ENCODE measurements around the gene OPRPN. TPM values are rescaled to one million over a fixed set of nuclear protein-coding genes. Genes with fewer than 3 reads are reported as not detected.

OPRPN gene
- total RNA-seq, 1 donor from 2014 or later = not detected

DNA sequence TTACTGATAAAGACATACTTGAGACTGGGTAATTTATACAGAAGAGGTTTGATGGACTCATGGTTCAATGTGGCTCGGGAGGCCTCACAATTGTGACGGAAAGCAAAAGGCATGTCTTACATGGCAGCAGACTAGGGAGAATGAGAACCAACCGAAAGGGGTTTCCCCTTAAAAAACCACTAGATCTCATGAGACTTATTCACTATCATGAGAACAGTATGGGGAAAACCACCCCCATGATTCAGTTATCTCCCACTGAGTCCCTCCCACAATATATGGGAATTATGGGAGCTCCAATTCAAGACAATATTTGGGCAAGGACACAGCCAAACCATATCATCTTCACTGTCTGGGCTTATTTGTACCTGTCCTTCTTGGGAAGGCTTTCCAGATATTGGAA, 51.5 kb downstream of the OPRPN start:
- Histone ChIP-seq H3K4me3 (ENCODE audit: low read length in 3 of 3) (no peak overlapping the region), H3K9me3 (ENCODE audit: control insufficient read depth in 3 of 3, low read length in 3 of 3) (no peaks in the 10 kb centered on the region), H3K9ac (ENCODE audit: low read depth in 1 of 3, low read length in 3 of 3) (no peak overlapping the region), H3K27me3 (ENCODE audit: control insufficient read depth in 3 of 3, insufficient read depth in 3 of 3, low read length in 3 of 3) (no peaks in the 10 kb centered on the region), H3K4me1 (ENCODE audit: control insufficient read depth in 3 of 3, insufficient read depth in 3 of 3, low read length in 3 of 3) (no peaks in the 10 kb centered on the region), H3K36me3 (ENCODE audit: control insufficient read depth in 3 of 3, insufficient read depth in 3 of 3, low read length in 3 of 3) (no peaks in the 10 kb centered on the region), H3K27ac (ENCODE audit: low read depth, low read length) (no peak overlapping the region)

GRCh38 chr4:70452946-70453345, 55.2 kb downstream of the OPRPN start:
- H3K27ac ChIP-seq (ENCODE audit: low read depth, low read length) = no peak overlapping the region
- H3K4me3 ChIP-seq (ENCODE audit: low read length in 3 of 3) = no peak overlapping the region
- no peaks in the 10 kb centered on the region for H3K27me3 ChIP-seq (ENCODE audit: control insufficient read depth in 3 of 3, insufficient read depth in 3 of 3, low read length in 3 of 3)
- H3K36me3 ChIP-seq (ENCODE audit: control insufficient read depth in 3 of 3, insufficient read depth in 3 of 3, low read length in 3 of 3) = no peaks in the 10 kb centered on the region
- H3K4me1 ChIP-seq (ENCODE audit: control insufficient read depth in 3 of 3, insufficient read depth in 3 of 3, low read length in 3 of 3) = no peaks in the 10 kb centered on the region
- H3K9ac ChIP-seq (ENCODE audit: low read depth in 1 of 3, low read length in 3 of 3) = no peak overlapping the region
- H3K9me3 ChIP-seq (ENCODE audit: control insufficient read depth in 3 of 3, low read length in 3 of 3) = no peaks in the 10 kb centered on the region

Other genes with a start within 250 kb of the OPRPN start
- gene PRR27, start 243.7 kb upstream of the OPRPN start, total RNA-seq = not detected
- not detected for gene ODAM, start 202.2 kb upstream of the OPRPN start, total RNA-seq
- not detected for gene FDCSP, start 171.8 kb upstream of the OPRPN start, total RNA-seq
- gene CSN3, start 155.3 kb upstream of the OPRPN start, total RNA-seq = not detected
- not detected for gene CABS1, start 63.0 kb upstream of the OPRPN start, total RNA-seq
- gene SMR3A, start 37.2 kb upstream of the OPRPN start, total RNA-seq = not detected
- not detected for gene SMR3B, start 14.8 kb upstream of the OPRPN start, total RNA-seq
- gene MUC7, start 74.3 kb downstream of the OPRPN start, total RNA-seq = not detected
- not detected for gene AMTN, start 120.6 kb downstream of the OPRPN start, total RNA-seq
- not detected for gene AMBN, start 194.3 kb downstream of the OPRPN start, total RNA-seq
- 2.1 TPM for gene ENAM, start 230.8 kb downstream of the OPRPN start, total RNA-seq